ENCODE data around the gene PRKCE. TPM values are rescaled to one million over a fixed set of nuclear protein-coding genes. Genes with fewer than 3 reads are reported as not detected.
"Not testable (repeated sequence)": the region's sequence is repeated elsewhere in the genome, so short reads cannot be mapped to it uniquely, and the experiment has no call there.

The PRKCE gene
- total and polyA plus RNA-seq, 2 experiments from 2014 or later, result 0.94 to 1.2 TPM

- peaks cover 14% of the 10 kb centered on the region for H3K9me3 Mint-ChIP-seq
- not testable (repeated sequence) for H3K4me1 ChIP-seq (ENCODE audit: insufficient read depth); H3K4me3 ChIP-seq
Measured at GRCh38 chr2:46223514-46223913, 572.0 kb downstream of the PRKCE start.

GRCh38 chr2:46225150-46225625, 573.7 kb downstream of the PRKCE start:
- Histone ChIP-seq H3K79me2 (replicated peaks; ENCODE audit: insufficient read depth) (no peaks in the 10 kb centered on the region), H3K27ac (ENCODE audit: low read depth) (no peak overlapping the region)

More at GRCh38 chr2:46223514-46223913, 572.0 kb downstream of the PRKCE start:
- not testable (repeated sequence) for H3K79me2 ChIP-seq (replicated peaks; ENCODE audit: insufficient read depth); H3K36me3 Mint-ChIP-seq (ENCODE audit: low read depth); H3K27me3 Mint-ChIP-seq (ENCODE audit: insufficient read depth, low read depth, poor library complexity); H3K4me3 Mint-ChIP-seq; H3K4me1 Mint-ChIP-seq; H3K27me3 ChIP-seq (ENCODE audit: insufficient read depth); ATAC-seq; H3K4me2 ChIP-seq; H3K27ac Mint-ChIP-seq; H4K20me1 ChIP-seq (replicated peaks; ENCODE audit: insufficient read depth); H3K27ac ChIP-seq (ENCODE audit: low read depth); H2AFZ ChIP-seq; H3K36me3 ChIP-seq (ENCODE audit: insufficient read depth); DNase-seq (ENCODE audit: low spot score); H3F3A ChIP-seq (replicated peaks; ENCODE audit: low read depth); H3K9me2 ChIP-seq (ENCODE audit: insufficient read depth)

More at GRCh38 chr2:46225150-46225625, 573.7 kb downstream of the PRKCE start:
- Histone ChIP-seq H3F3A (replicated peaks; ENCODE audit: low read depth) (no peaks in the 10 kb centered on the region), H4K20me1 (replicated peaks; ENCODE audit: insufficient read depth) (no peaks in the 10 kb centered on the region), H3K4me2 (no peak overlapping the region), H3K4me3 (no peak overlapping the region), H2AFZ (no peak overlapping the region), H3K36me3 (ENCODE audit: insufficient read depth) (no peaks in the 10 kb centered on the region), H3K9me2 (ENCODE audit: insufficient read depth) (0 out of 2 replicates have a peak, but pooled peaks cover 6% of the 10 kb centered on the region), H3K27me3 (ENCODE audit: insufficient read depth) (no peaks in the 10 kb centered on the region), H3K4me1 (ENCODE audit: insufficient read depth) (peaks cover 17% of the 10 kb centered on the region)
- no peak for TF ChIP-seq CTCF (conservative IDR thresholded peaks at IDR 0.05; ENCODE audit: low read depth in 2 of 2)
- no peak for TF ChIP-seq EZH2phosphoT487 (IDR thresholded peaks at IDR 0.05; ENCODE audit: unreplicated experiment)
- no peak for TF ChIP-seq ZNF114 (CRISPR knock-in tag; IDR thresholded peaks at IDR 0.05)
- TF ChIP-seq ZNF331 (CRISPR knock-in tag; IDR thresholded peaks at IDR 0.05; ENCODE audit: low read depth), result no peak
- TF ChIP-seq ZNF462 (CRISPR knock-in tag; IDR thresholded peaks at IDR 0.05), result no peak
- TF ChIP-seq REST (IDR thresholded peaks at IDR 0.05; ENCODE audit: unreplicated experiment), result no peak
- TF ChIP-seq POLR2AphosphoS5 (IDR thresholded peaks at IDR 0.05; ENCODE audit: low read depth), result no peak
- TF ChIP-seq EZH2 (IDR thresholded peaks at IDR 0.05; ENCODE audit: low read depth, unreplicated experiment), result no peak
- Mint-ChIP-seq H3K9me3 (peaks cover 3% of the 10 kb centered on the region; the same call in 1 of the 3 replicates), H3K4me3 (no peak overlapping the region), H3K36me3 (ENCODE audit: low read depth) (no peaks in the 10 kb centered on the region; the same call in 2 of the 3 replicates), H3K27me3 (ENCODE audit: insufficient read depth, low read depth, poor library complexity) (no peaks in the 10 kb centered on the region), H3K4me1 (peaks cover 25% of the 10 kb centered on the region), H3K27ac (no peak overlapping the region)
- DNase-seq (ENCODE audit: low spot score), result no peak
- ATAC-seq, result no peak
